Activated CD4-positive, CD25-positive, alpha-beta regulatory T cell treated with anti-CD3 and anti-CD28 coated beads, Interleukin-2, amount 50 U/mL, for 72 hours (primary cell): ENCODE data around the gene NLRP10.
A peak's percentile ranks its signal among the peaks of the same experiment; 100 is the strongest.
"Not testable (repeated sequence)": the region's sequence is repeated elsewhere in the genome, so short reads cannot be mapped to it uniquely, and the experiment has no call there.

Source experiments
- DNase-seq: peaks from one replicate; pipeline ENCODE4 v3.0.0; 2021

The NLRP10 gene

DNA sequence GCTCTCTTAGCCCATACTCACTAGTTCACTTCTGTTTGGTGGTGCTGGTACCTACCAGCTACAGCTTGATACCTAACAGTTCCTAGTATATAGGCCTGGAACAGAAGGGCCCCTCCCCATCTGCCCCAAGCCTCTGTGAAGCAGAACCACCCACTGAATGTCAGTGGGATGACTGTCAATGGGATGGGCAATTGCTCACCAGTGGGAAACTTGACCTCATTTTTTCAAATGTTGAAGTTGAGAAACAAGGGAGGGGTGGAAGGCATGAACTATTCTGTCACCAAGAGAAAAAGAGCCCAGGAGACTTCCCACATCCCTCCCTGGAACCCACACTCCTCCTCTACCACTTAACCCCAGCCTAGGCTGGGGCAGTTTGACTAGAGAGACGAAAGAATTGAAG is at the start of gene NLRP10:
TSS of gene NLRP10 (minus strand) at position 62 of the 400 bp plus-strand sequence. CDS start 1,952 bp downstream, outside the sequence.
- DNase-seq = no peak

- DNase-seq = no peak
Measured at GRCh38 chr11:8013833-8014232, 48.6 kb upstream of the NLRP10 start.

GRCh38 chr11:8011981-8012444 is 46.8 kb upstream of the NLRP10 start:
- DNase-seq = no peak

- DNase-seq = no peak
Measured at GRCh38 chr11:8011371-8011770, 46.1 kb upstream of the NLRP10 start.

DNA sequence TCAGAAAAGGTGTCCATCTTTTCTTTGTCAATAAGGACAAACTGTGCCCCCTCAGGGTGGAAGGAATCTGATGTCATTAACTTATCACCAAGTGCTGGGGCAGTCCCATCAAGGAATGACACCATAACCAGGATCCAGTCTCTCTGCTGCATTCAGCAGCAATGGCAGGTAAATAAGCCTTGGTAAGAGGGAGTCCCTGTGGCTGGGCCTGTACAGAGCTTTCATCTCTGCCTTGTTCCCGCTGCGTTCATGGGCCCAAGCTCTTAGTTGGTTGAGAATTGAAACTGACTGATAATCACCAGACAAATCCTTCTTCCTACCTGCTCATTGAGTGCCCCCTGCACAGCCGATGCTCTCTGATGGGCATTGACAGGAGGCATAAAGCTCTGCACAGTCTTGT is 44.6 kb upstream of the NLRP10 start:
- DNase-seq = no peak

- no peak for DNase-seq
Measured at GRCh38 chr11:8008212-8008611, 43.0 kb upstream of the NLRP10 start.

DNA sequence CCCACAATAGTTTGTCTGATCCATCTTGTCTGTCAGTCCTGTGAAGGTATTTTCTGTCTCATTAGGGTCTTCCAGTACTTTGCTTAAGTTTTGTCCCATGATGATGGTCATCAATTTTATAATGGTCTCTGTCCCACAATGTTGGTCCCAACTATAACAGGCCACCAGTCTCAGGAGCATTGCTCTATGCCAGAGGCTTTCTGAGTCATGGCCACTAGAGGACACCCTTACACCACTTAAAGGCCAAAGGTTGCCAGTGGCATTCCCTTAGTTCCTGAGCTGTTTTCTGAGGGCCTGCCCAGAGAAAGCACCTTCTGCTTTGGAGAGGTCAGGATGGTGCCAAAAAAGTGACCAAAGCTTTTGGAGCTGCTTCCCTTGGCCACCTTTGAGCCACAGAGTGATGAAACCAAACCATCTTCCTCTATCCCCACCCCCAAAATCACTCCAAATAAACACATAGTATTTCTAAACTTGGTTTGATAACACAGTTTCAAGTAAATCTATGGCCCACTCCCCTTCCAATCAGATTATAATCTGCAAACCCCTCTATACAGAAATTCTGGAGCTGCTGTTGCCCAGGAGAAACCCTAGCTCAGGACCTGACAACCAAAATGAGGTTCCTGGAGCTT is 41.2 kb upstream of the NLRP10 start:
- no peak for DNase-seq

DNA sequence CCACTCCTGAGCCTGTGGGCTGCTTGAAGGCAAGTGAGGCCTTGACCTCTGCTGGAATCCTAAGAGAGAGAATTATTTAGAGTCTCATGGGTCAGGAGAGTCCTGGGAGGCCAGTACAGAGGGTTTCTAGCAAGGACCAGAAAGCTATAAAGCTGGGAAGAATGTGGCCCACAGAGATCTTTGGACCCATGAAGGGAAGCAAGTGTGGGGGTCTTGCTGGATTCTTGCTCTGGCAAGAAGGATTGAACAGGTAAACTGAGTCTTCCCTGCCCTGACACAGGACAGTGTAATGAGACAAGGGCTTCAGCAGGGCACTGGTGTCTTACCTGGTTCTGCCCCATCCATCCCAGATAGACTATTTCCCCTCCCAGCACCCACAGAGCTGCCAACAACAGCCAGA is 40.3 kb upstream of the NLRP10 start:
- no peak for DNase-seq

GRCh38 chr11:8004008-8004407 is 38.8 kb upstream of the NLRP10 start:
- no peak for DNase-seq

GRCh38 chr11:8003187-8003586 is 37.9 kb upstream of the NLRP10 start:
- DNase-seq = no peak

DNA sequence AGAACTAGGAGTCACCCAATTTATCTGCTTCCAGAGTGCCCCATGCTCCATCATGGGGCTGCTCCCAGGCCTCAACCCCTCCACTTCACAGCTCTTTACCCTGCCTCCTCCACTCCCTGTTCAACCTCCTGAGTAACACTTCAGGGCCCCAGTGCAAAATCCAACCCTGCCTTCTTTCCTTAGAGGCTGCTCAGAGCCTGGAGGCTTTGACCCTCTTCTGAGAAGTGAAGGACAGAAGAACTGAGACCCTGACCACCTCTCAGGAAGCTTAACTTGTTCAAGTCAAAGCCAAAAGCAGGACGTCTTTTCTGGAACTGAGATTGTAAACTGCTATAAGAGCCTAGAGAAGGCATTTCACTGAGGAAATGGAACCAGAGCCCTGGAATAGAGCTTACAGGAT is 37.4 kb upstream of the NLRP10 start:
- no peak for DNase-seq

GRCh38 chr11:8000390-8000789 is 35.1 kb upstream of the NLRP10 start:
- DNase-seq = no peak

GRCh38 chr11:7999795-8000194 is 34.5 kb upstream of the NLRP10 start:
- DNase-seq = no peak

DNA sequence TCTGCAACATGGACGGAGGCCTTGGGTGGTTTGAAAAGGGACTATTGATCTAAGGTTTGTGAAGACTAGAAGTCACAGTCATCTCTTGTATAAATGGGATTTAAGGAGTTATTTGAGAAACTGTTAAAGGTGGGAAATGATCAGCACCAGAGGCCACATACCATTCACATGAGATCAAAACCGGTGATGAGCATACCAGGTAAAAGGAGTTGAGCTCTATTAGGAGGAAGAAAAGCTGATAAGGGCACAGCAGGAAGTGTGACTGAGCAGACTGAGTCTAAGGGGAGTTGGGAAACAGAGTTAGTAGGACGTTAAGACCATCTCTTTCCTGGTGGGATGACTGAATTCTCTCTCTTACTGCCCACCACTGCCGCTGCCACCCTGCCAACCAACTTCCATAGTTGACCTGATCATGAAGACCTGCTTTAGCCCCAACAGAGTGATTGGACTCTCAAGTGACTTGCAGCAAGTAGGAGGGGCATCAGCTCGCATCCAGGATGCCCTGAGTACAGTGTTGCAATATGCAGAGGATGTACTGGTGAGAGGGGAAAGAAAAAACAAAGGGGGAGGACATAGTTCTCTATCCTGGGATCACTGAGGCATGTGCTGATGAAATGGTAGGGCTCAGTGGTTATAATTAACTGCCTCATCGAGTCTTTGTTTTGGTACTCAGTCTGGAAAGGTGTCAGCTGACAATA is 29.5 kb upstream of the NLRP10 start:
- no peak for DNase-seq

DNA sequence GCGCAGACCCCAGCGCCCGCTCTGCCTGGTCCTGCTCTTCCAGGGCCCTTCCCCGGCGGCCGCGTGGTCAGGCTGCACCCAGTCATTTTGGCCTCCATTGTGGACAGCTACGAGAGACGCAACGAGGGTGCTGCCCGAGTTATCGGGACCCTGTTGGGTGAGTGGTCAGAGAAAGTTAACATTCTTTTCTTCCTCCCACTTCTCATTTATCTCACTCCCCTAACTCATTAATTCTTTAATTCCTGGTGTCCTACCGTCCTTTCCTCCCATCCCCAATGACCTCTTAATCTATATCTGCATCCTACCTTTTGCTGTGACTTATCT is 22.3 kb upstream of the NLRP10 start:
- DNase-seq = not testable (repeated sequence)

DNA sequence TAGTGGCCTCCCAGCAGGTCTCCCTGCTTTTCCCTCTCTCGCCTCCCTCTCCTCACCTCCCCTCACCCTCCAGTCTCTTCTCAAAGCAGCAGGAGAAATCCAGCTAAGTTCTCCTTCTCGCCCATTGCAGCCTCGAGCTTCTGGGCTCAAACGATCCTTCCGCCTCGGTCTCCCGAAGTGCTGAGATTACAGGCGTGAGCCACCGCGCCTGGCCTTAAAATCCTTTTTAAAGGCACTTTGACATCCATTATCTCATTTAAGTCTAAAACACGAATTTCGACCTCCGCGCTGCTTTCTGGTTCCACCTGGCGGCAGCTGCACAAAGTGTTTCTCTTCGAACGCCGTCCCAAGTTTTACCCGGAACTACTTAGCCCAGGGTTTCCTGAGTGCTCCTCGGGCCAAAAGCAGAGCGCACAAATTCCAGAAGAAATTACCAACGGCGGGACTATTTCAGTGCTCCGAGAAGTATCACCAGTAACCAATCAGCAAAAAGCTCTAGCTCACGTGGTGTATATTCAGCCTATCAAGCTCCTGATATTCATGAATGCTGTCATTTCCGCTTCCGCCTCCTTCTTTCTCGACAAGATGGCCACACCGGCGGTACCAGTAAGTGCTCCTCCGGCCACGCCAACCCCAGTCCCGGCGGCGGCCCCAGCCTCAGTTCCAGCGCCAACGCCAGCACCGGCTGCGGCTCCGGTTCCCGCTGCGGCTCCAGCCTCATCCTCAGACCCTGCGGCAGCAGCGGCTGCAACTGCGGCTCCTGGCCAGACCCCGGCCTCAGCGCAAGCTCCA is 21.7 kb upstream of the NLRP10 start, which contains the start of gene EIF3F:
TSS of gene EIF3F (plus strand) at position 570 of the 792 bp plus-strand sequence. CDS start at position 586, 16 bp downstream.
- DNase-seq = peak; percentile 78

GRCh38 chr11:7983832-7984590 is 18.8 kb upstream of the NLRP10 start:
- DNase-seq = no peak

GRCh38 chr11:7982582-7983119 is 17.4 kb upstream of the NLRP10 start:
- DNase-seq = no peak

- DNase-seq = no peak
Measured at GRCh38 chr11:7981619-7982157, 16.4 kb upstream of the NLRP10 start.

- DNase-seq = no peak
Measured at GRCh38 chr11:7977232-7977917, 12.1 kb upstream of the NLRP10 start.

- DNase-seq = no peak
Measured at GRCh38 chr11:7974668-7975067, 9.4 kb upstream of the NLRP10 start.

DNA sequence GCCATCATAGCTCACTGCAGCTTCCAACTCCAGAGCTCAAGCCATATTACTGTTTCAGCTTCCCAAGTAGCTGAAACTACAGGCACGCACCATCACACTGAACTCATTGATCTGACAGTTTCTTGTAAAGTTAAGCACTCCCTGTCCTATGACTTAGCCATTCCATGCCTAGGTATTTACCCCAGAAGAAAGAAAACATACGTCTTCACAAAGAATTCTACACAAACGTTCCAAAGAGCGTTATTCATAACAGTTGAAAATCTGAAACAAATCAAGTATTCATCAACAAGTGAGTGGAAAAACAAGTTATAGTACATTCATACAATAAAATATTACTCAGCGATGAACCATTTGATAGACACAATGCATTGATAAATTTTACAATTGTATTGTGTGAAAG is 7.8 kb upstream of the NLRP10 start:
- no peak for DNase-seq
